MCF 10A (cell line): ENCODE results near the gene NCAPD2. TPM values are rescaled to one million over a fixed set of nuclear protein-coding genes. Genes with fewer than 3 reads are reported as not detected.

Experiments
- BruUV-seq: library from RNA; stranded (reverse); fragments of 400-500 nt; replicated peaks from 2 replicates; lab custom pipeline; 2021; lab: Mats Ljungman, UMichigan
- CTCF ChIA-PET: fragments of 300-600 bp; sonication (Branson Sonifier 250); formaldehyde crosslinking; extraction: SDS; loops from one replicate; lab custom pipeline; 2021; ENCODE audit warnings: antibody characterized with exemption, inconsistent platforms; lab: Yijun Ruan, JAX
- POLR2A ChIA-PET: fragments of 300-600, 350-650 bp; sonication (Branson Sonifier 250); formaldehyde crosslinking; extraction: SDS; loops from one replicate; lab custom pipeline; 2020; ENCODE audit warnings: antibody characterized with exemption, inconsistent platforms; lab: Yijun Ruan, JAX
- DNase-seq: peaks from one replicate; pipeline ENCODE4 v3.0.0-alpha.2; 2018; ENCODE audit not compliant: unreplicated experiment
- H3K27ac Mint-ChIP-seq: one replicate; pipeline ENCODE4 v1.8.0; 2022; ENCODE audit warnings: mild to moderate bottlenecking, low read depth, mixed read lengths; ENCODE audit not compliant: unreplicated experiment
- H3K27me3 Mint-ChIP-seq: one replicate; pipeline ENCODE4 v1.8.0; 2022; ENCODE audit warnings: mixed read lengths; ENCODE audit not compliant: insufficient read depth, unreplicated experiment
- H3K36me3 Mint-ChIP-seq: one replicate; pipeline ENCODE4 v1.8.0; 2022; ENCODE audit warnings: mild to moderate bottlenecking, moderate library complexity, mixed read lengths; ENCODE audit not compliant: insufficient read depth, unreplicated experiment
- H3K4me1 Mint-ChIP-seq: one replicate; pipeline ENCODE4 v1.8.0; 2022; ENCODE audit warnings: mixed read lengths; ENCODE audit not compliant: insufficient read depth, unreplicated experiment
- H3K4me3 Mint-ChIP-seq: one replicate; pipeline ENCODE4 v1.8.0; 2022; ENCODE audit warnings: mild to moderate bottlenecking, moderate library complexity, mixed read lengths; ENCODE audit not compliant: unreplicated experiment
- H3K9me3 Mint-ChIP-seq: one replicate; pipeline ENCODE4 v1.8.0; 2022; ENCODE audit warnings: mixed read lengths; ENCODE audit not compliant: unreplicated experiment
- CTCF ChIP-seq: fragments of 200-600 bp; IDR thresholded peaks from one replicate; pipeline ENCODE4 v1.8.0; 2022; ENCODE audit warnings: antibody characterized with exemption, mild to moderate bottlenecking; ENCODE audit not compliant: unreplicated experiment
- intact Hi-C: fragments of 100-400 bp; cut with micrococcal nuclease; formaldehyde crosslinking; loops from 2 replicates; pipeline ENCODE4 v1.14.1; 2022
- total RNA-seq: library from RNA; stranded (reverse); gene quantifications from 2 replicates; pipeline ENCODE4 v1.2.3, GENCODE V29; 2022

NCAPD2 gene
- total RNA-seq, 1 experiment from 2014 or later = 52.0 TPM

GRCh38 chr12:6500466-6500865 lies 6.6 kb downstream of the NCAPD2 start:
- POLR2A ChIA-PET = interaction anchor here (2.5 kb wide), 1 partner anchor 34 kb away, joined by 15 read pairs; the partner anchor contains the start of gene GAPDH
- Mint-ChIP-seq H3K27ac (no peak overlapping the region), H3K4me1 (peaks cover 3% of the 10 kb centered on the region), H3K9me3 (no peaks in the 10 kb centered on the region), H3K36me3 (peaks cover 14% of the 10 kb centered on the region), H3K4me3 (no peak overlapping the region), H3K27me3 (no peaks in the 10 kb centered on the region)
- no TSS peak for BruUV-seq
- no peak for TF ChIP-seq CTCF
- no peak for DNase-seq
- CTCF ChIA-PET = interaction anchor here (0.6 to 1.8 kb wide), 6 partner anchors 14 to 724 kb away, joined by 3 to 5 read pairs (median 3); no protein-coding TSS in a partner anchor
- intact Hi-C loops = no loop called here

- H3K4me1 Mint-ChIP-seq = peaks cover 8% of the 10 kb centered on the region
- H3K27me3 Mint-ChIP-seq = no peaks in the 10 kb centered on the region
- DNase-seq = peak; percentile 6
- intact Hi-C loops = no loop called here
- H3K9me3 Mint-ChIP-seq = no peaks in the 10 kb centered on the region
- TF ChIP-seq CTCF = no peak
- H3K36me3 Mint-ChIP-seq = peaks cover 36% of the 10 kb centered on the region
- H3K4me3 Mint-ChIP-seq = peak overlapping the region; percentile 43
- ChIA-PET POLR2A (interaction anchor here (0.6 to 2.9 kb wide), 12 partner anchors 10 to 294 kb away, joined by 3 to 11 read pairs (median 5); partner anchors contain the start of genes GAPDH, MRPL51 and TAPBPL), CTCF (interaction anchor here (2.2 to 2.7 kb wide), 2 partner anchors 29 to 31 kb away, joined by 12 to 20 read pairs; no protein-coding TSS in a partner anchor)
- BruUV-seq = no TSS peak
- peak overlapping the region; percentile 95 for H3K27ac Mint-ChIP-seq
Observed at GRCh38 chr12:6507102-6507998, 13.4 kb downstream of the NCAPD2 start.

- H3K27ac Mint-ChIP-seq = peak overlapping the region; percentile 95
- intact Hi-C loops = no loop called here
- no peaks in the 10 kb centered on the region for H3K27me3 Mint-ChIP-seq
- ChIA-PET POLR2A (interaction anchor here (0.6 to 2.9 kb wide), 10 partner anchors 11 to 293 kb away, joined by 3 to 11 read pairs (median 5); partner anchors contain the start of genes GAPDH, MRPL51 and TAPBPL), CTCF (interaction anchor here (2.7 kb wide), 1 partner anchor 30 kb away, joined by 20 read pairs; no protein-coding TSS in a partner anchor)
- H3K36me3 Mint-ChIP-seq = peaks cover 43% of the 10 kb centered on the region
- no peaks in the 10 kb centered on the region for H3K9me3 Mint-ChIP-seq
- no peak for DNase-seq
- TF ChIP-seq CTCF = no peak
- no TSS peak for BruUV-seq
- H3K4me1 Mint-ChIP-seq = peaks cover 8% of the 10 kb centered on the region
- H3K4me3 Mint-ChIP-seq = no peak overlapping the region
Observed at GRCh38 chr12:6508087-6508486, 14.2 kb downstream of the NCAPD2 start.

GRCh38 chr12:6520186-6520585 lies 26.3 kb downstream of the NCAPD2 start:
- POLR2A ChIA-PET = interaction anchor here (0.6 to 1.0 kb wide), 3 partner anchors 8 to 100 kb away, joined by 3 to 4 read pairs (median 4); no protein-coding TSS in a partner anchor
- Mint-ChIP-seq H3K36me3 (peaks cover 86% of the 10 kb centered on the region), H3K9me3 (no peaks in the 10 kb centered on the region), H3K27me3 (no peaks in the 10 kb centered on the region), H3K27ac (no peak overlapping the region), H3K4me1 (no peaks in the 10 kb centered on the region), H3K4me3 (no peak overlapping the region)
- BruUV-seq = no TSS peak
- intact Hi-C loops = no loop called here
- no peak for TF ChIP-seq CTCF
- DNase-seq = no peak
- CTCF ChIA-PET = interaction anchor here (1.1 kb wide), 1 partner anchor 9 kb away, joined by 6 read pairs; no protein-coding TSS in a partner anchor
